ENCODE data around the gene CFAP45.

CFAP45 gene

GRCh38 chr1:159931101-159931794 lies 31.3 kb upstream of the CFAP45 start:
- DNase-seq (ENCODE audit: low read depth), result no peak
- H3K4me3 ChIP-seq (ENCODE audit: low read length), result no peak overlapping the region
- no peak for TF ChIP-seq CTCF (conservative IDR thresholded peaks at IDR 0.05; ENCODE audit: low read length)

GRCh38 chr1:159930634-159931033 lies 30.7 kb upstream of the CFAP45 start:
- DNase-seq (ENCODE audit: low read depth), result no peak
- no peak for TF ChIP-seq CTCF (conservative IDR thresholded peaks at IDR 0.05; ENCODE audit: low read length)
- H3K4me3 ChIP-seq (ENCODE audit: low read length), result no peak overlapping the region

GRCh38 chr1:159930216-159930615 lies 30.3 kb upstream of the CFAP45 start:
- no peak for TF ChIP-seq CTCF (conservative IDR thresholded peaks at IDR 0.05; ENCODE audit: low read length)
- no peak overlapping the region for H3K4me3 ChIP-seq (ENCODE audit: low read length)
- DNase-seq (ENCODE audit: low read depth), result no peak

GRCh38 chr1:159929155-159930051 lies 29.4 kb upstream of the CFAP45 start:
- no peak overlapping the region for H3K4me3 ChIP-seq (ENCODE audit: low read length)
- TF ChIP-seq CTCF (conservative IDR thresholded peaks at IDR 0.05; ENCODE audit: low read length), result no peak
- no peak for DNase-seq (ENCODE audit: low read depth)

- H3K4me3 ChIP-seq (ENCODE audit: low read length), result no peak overlapping the region
- no peak for TF ChIP-seq CTCF (conservative IDR thresholded peaks at IDR 0.05; ENCODE audit: low read length)
Measured at GRCh38 chr1:159928491-159929050, 28.6 kb upstream of the CFAP45 start.

GRCh38 chr1:159927849-159928431 lies 28.0 kb upstream of the CFAP45 start:
- TF ChIP-seq CTCF (conservative IDR thresholded peaks at IDR 0.05; ENCODE audit: low read length), result no peak
- DNase-seq (ENCODE audit: low read depth), result no peak
- no peak overlapping the region for H3K4me3 ChIP-seq (ENCODE audit: low read length)

More at GRCh38 chr1:159928491-159929050, 28.6 kb upstream of the CFAP45 start:
- DNase-seq (ENCODE audit: low read depth), result no peak

All from AG10803 (cell line).